GM12878 (cell line): ENCODE data around the gene ZNF334. TPM values are rescaled to one million over a fixed set of nuclear protein-coding genes. Genes with fewer than 3 reads are reported as not detected.
A peak's percentile ranks its signal among the peaks of the same experiment; 100 is the strongest.

ENCODE experiments used
- ATAC-seq: fragments of 200-7000 bp; cut with Tn5 transposase; 3 replicates; pipeline ENCODE4 v1.9.1; 2020; ENCODE audit warnings: mild to moderate bottlenecking, moderate library complexity
- BruUV-seq: library from RNA; stranded (reverse); fragments of 400-500 nt; replicated peaks from 2 replicates; lab custom pipeline; 2021; lab: Mats Ljungman, UMichigan
- CTCF ChIA-PET: fragments of 300-600 bp; sonication (Branson Sonifier 250); formaldehyde crosslinking; extraction: SDS; loops from one replicate; lab custom pipeline; 2021; ENCODE audit warnings: inconsistent platforms; lab: Yijun Ruan, JAX
- POLR2A ChIA-PET: fragments of 350-600 bp; formaldehyde crosslinking; extraction: SDS; loops from one replicate; lab custom pipeline; 2021; ENCODE audit warnings: inconsistent platforms; lab: Charles Lee
- RAD21 ChIA-PET: fragments of 300-600 bp; sonication (Branson Sonifier 250); formaldehyde crosslinking; loops from one replicate; lab custom pipeline; 2023; ENCODE audit warnings: antibody characterized with exemption; ENCODE audit not compliant: unreplicated experiment; lab: Charles Lee
- SMC1A ChIA-PET: fragments of 300-600 bp; sonication (Branson Sonifier 250); formaldehyde crosslinking; loops from one replicate; lab custom pipeline; 2023; ENCODE audit not compliant: unreplicated experiment, uncharacterized antibody; lab: Charles Lee
- DNase-seq: peaks from one replicate; pipeline ENCODE4 v3.0.0-alpha.2; 2011; ENCODE audit warnings: low read depth, low spot score
- FAIRE-seq: peaks from 3 replicates; lab custom pipeline; 2011; peaks lifted over from hg19 to GRCh38; lab: Jason Lieb, UNC
- H2AFZ ChIP-seq: 2 replicates; pipeline ENCODE4 v1.6.0; 2011; ENCODE audit warnings: low read depth, low read length, control low read depth; ENCODE audit not compliant: control insufficient read depth
- H3K27ac ChIP-seq: 2 replicates; pipeline ENCODE4 v1.5.1; 2011; ENCODE audit warnings: control low read depth; ENCODE audit not compliant: control insufficient read depth, insufficient read depth
- H3K27me3 ChIP-seq, 2 experiments: replicated peaks in 1 of 2; 2 replicates each; pipeline versions ENCODE4 v1.6.0 to v1.6.1; 2011; ENCODE audit warnings: low read length in 1 of 2; ENCODE audit not compliant: control insufficient read depth in 2 of 2, insufficient read depth in 2 of 2
- H3K36me3 ChIP-seq, 2 experiments: 2 replicates each; pipeline ENCODE4 v1.5.1; 2011; ENCODE audit warnings: low read length in 1 of 2; ENCODE audit not compliant: control insufficient read depth in 2 of 2, insufficient read depth in 2 of 2
- H3K4me1 ChIP-seq: 2 replicates; pipeline ENCODE4 v1.6.1; 2011; ENCODE audit warnings: mild to moderate bottlenecking, low read length, moderate library complexity, mixed read lengths; ENCODE audit not compliant: control insufficient read depth, insufficient read depth
- H3K4me2 ChIP-seq: 2 replicates; pipeline ENCODE4 v1.6.0; 2011; ENCODE audit warnings: control low read depth; ENCODE audit not compliant: control insufficient read depth, insufficient read depth
- H3K4me3 ChIP-seq: fragments of 200-600 bp; sonication (generic); 2 replicates; pipeline ENCODE4 v1.5.1; 2016
- H3K79me2 ChIP-seq: 2 replicates; pipeline ENCODE4 v1.6.0; 2011; ENCODE audit warnings: low read length; ENCODE audit not compliant: control insufficient read depth, insufficient read depth
- H3K9ac ChIP-seq: 2 replicates; pipeline ENCODE4 v1.8.0; 2011; ENCODE audit warnings: low read length, control low read depth, mixed read lengths; ENCODE audit not compliant: control insufficient read depth, insufficient read depth
- H3K9me3 ChIP-seq: replicated peaks from 3 replicates; pipeline ENCODE4 v1.5.1; 2011; ENCODE audit warnings: mild to moderate bottlenecking, low read length; ENCODE audit not compliant: control insufficient read depth, insufficient read depth
- H4K20me1 ChIP-seq: 2 replicates; pipeline ENCODE4 v1.6.0; 2011; ENCODE audit not compliant: control insufficient read depth, insufficient read depth
- WGBS: methylation state at CpG from one replicate; pipeline ENCODE4 v1.1.6; 2016; ENCODE audit warnings: low lambda C conversion rate; ENCODE audit not compliant: insufficient replicate concordance, insufficient coverage; ENCODE audit errors: missing lambda C conversion rate; 5-methylcytosine and 5-hydroxymethylcytosine counted together
- in situ Hi-C: fragments of 300-500 bp; cut with MboI; formaldehyde crosslinking; loops from 9 replicates; pipeline ENCODE4 v1.14.3; 2018; ENCODE audit warnings: mixed read lengths
- intact Hi-C: fragments of 100-400 bp; cut with micrococcal nuclease; formaldehyde crosslinking; loops from one replicate; pipeline ENCODE4 v1.14.2; 2022; ENCODE audit not compliant: unreplicated experiment
- polyA plus RNA-seq, 11 experiments: library from polyadenylated mRNA; depleted of rRNA in 4 of 11; unstranded in 6 of 11; stranded (reverse) in 5 of 11; fragments of >200 nt; fragmentation: Nextera tagmentation in 4 of 11; fragmentation: Illumina TruSeq in 1 of 11; extraction: Ambion mirVana in 4 of 11; extraction: Trizol in 1 of 11; gene quantifications; 1 replicate in 1 of 11; 2 replicates in 10 of 11; pipeline versions ENCODE4 v1.2.1 to v1.2.3, GENCODE V29; 2011 to 2016; ENCODE audit warnings: inconsistent platforms in 2 of 11, missing spikeins in 2 of 11, low read depth in 1 of 11
- total RNA-seq, 4 experiments: library from RNA; depleted of rRNA in 3 of 4; stranded (reverse); fragments of >200 nt in 3 of 4; fragmentation: Illumina TruSeq in 1 of 4; extraction: Trizol in 1 of 4; gene quantifications; 2 replicates each; pipeline versions ENCODE4 v1.2.1 to v1.2.3, GENCODE V29; 2013 to 2021
- TF ChIP-seq, protein P1 (sequence below): IDR thresholded peaks from 2 replicates; pipeline ENCODE4 v1.6.1; 2011; ENCODE audit warnings: mild to moderate bottlenecking, low read depth, low read length, moderate library complexity; ENCODE audit not compliant: insufficient replicate concordance
- TF ChIP-seq, protein P2 (sequence below): IDR thresholded peaks from 2 replicates; pipeline ENCODE4 v1.6.1; 2012; ENCODE audit warnings: mild to moderate bottlenecking, low read depth, low read length

ZNF334 gene
- total and polyA plus RNA-seq, 10 of the 15 experiments (the other 5 are each of a cell fraction or from before 2014, with no cell fraction given) = 0.08 to 2.0 (median 1.2) TPM

DNA sequence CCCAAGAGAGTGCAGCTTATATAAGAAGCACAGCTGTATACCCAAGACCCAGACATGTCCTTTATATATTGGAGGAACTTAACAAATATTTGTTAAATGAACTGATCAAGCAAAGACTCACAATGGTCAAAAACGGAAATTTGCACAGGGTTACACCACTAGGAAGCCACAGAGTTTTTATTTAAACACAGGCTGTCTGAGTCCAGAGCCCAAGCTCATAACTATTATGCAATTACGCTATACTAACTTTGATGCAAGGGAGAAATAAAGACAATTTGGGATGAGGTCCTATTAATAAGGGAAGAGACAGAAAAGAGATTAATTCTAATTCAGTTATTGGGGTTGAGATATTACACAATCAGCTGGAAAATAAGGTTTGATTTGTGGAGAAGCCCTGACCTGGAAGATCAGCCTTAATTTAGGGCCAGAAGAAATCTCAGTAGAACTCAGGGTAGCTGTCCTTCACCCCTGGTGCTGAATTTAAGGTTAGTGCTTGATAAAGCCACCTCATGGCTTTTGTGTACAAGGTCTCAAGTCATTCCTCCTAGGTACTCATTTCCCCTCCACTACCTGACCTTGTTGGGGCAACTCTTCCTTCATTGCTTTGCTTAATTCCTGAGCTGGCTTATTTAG, 10.5 kb upstream of the ZNF334 start:
- no peak for FAIRE-seq
- RAD21 ChIA-PET = interaction anchor here (1.9 to 2.9 kb wide), 2 partner anchors 28 to 159 kb away, joined by 4 to 9 read pairs; no protein-coding TSS in a partner anchor

More for the DNA sequence above, 10.5 kb upstream of the ZNF334 start:
- H3K27me3 ChIP-seq = no peaks in the 10 kb centered on the region; a peak in 2 of 4 replicates
- DNase-seq (no peak), ATAC-seq (no peak)
- H3K9ac ChIP-seq = no peak overlapping the region
- no peaks in the 10 kb centered on the region for H3K4me1 ChIP-seq
- no TSS peak for BruUV-seq
- H3K4me2 ChIP-seq = no peak overlapping the region
- POLR2A ChIA-PET = no interaction called here
- CTCF ChIA-PET = interaction anchor here (0.7 to 9.0 kb wide), 7 partner anchors 10 to 161 kb away, joined by 3 to 114 read pairs (median 3); partner anchors contain the start of gene TP53RK
- H3K79me2 ChIP-seq = no peaks in the 10 kb centered on the region
- H4K20me1 ChIP-seq = no peaks in the 10 kb centered on the region; the same call in 1 of the 2 replicates
- SMC1A ChIA-PET = interaction anchor here (1.2 to 8.3 kb wide), 5 partner anchors 20 to 157 kb away, joined by 3 to 43 read pairs (median 8); partner anchors contain the start of gene OCSTAMP
- no peaks in the 10 kb centered on the region for H3K9me3 ChIP-seq
- TF ChIP-seq, protein P1, sequence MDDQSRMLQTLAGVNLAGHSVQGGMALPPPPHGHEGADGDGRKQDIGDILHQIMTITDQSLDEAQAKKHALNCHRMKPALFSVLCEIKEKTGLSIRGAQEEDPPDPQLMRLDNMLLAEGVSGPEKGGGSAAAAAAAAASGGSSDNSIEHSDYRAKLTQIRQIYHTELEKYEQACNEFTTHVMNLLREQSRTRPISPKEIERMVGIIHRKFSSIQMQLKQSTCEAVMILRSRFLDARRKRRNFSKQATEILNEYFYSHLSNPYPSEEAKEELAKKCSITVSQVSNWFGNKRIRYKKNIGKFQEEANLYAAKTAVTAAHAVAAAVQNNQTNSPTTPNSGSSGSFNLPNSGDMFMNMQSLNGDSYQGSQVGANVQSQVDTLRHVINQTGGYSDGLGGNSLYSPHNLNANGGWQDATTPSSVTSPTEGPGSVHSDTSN = no peak
- TF ChIP-seq, protein P2, sequence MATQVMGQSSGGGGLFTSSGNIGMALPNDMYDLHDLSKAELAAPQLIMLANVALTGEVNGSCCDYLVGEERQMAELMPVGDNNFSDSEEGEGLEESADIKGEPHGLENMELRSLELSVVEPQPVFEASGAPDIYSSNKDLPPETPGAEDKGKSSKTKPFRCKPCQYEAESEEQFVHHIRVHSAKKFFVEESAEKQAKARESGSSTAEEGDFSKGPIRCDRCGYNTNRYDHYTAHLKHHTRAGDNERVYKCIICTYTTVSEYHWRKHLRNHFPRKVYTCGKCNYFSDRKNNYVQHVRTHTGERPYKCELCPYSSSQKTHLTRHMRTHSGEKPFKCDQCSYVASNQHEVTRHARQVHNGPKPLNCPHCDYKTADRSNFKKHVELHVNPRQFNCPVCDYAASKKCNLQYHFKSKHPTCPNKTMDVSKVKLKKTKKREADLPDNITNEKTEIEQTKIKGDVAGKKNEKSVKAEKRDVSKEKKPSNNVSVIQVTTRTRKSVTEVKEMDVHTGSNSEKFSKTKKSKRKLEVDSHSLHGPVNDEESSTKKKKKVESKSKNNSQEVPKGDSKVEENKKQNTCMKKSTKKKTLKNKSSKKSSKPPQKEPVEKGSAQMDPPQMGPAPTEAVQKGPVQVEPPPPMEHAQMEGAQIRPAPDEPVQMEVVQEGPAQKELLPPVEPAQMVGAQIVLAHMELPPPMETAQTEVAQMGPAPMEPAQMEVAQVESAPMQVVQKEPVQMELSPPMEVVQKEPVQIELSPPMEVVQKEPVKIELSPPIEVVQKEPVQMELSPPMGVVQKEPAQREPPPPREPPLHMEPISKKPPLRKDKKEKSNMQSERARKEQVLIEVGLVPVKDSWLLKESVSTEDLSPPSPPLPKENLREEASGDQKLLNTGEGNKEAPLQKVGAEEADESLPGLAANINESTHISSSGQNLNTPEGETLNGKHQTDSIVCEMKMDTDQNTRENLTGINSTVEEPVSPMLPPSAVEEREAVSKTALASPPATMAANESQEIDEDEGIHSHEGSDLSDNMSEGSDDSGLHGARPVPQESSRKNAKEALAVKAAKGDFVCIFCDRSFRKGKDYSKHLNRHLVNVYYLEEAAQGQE = peak; percentile 93
- in situ Hi-C loops (loop anchor here (5.0 kb wide), 1 partner anchor 158 kb away; no protein-coding TSS in a partner anchor), intact Hi-C loops (no loop called here)
- no peaks in the 10 kb centered on the region for H3K36me3 ChIP-seq
- WGBS = 50% methylated on average over 2 of the region's 2 CpGs
- no peak overlapping the region for H2AFZ ChIP-seq
- no peak overlapping the region for H3K4me3 ChIP-seq
- no peak overlapping the region for H3K27ac ChIP-seq
